Endothelial cell of umbilical vein (primary cell): Measurements from ENCODE around the gene PCDHA5. TPM values are rescaled to one million over a fixed set of nuclear protein-coding genes. Genes with fewer than 3 reads are reported as not detected.
A peak's percentile ranks its signal among the peaks of the same experiment; 100 is the strongest.

Experiments used
- Bru-seq: library from RNA; stranded (reverse); fragments of 400-500 nt; gene quantifications from one replicate; lab custom pipeline; 2021; lab: Mats Ljungman, UMichigan
- BruChase-seq, 2 experiments: library from RNA; stranded (reverse); fragments of 400-500 nt; gene quantifications; one replicate each; lab custom pipeline; 2021; lab: Mats Ljungman, UMichigan
- BruUV-seq: library from RNA; stranded (reverse); fragments of 400-500 nt; replicated peaks from 2 replicates; lab custom pipeline; 2021; lab: Mats Ljungman, UMichigan
- CTCF ChIA-PET: fragments of 300-600, 350-600 bp; sonication (Branson Sonifier 250); formaldehyde crosslinking; loops from one replicate; lab custom pipeline; 2021; ENCODE audit warnings: antibody characterized with exemption, inconsistent platforms; lab: Charles Lee
- POLR2A ChIA-PET: fragments of 300-600, 350-600 bp; sonication (Branson Sonifier 250); formaldehyde crosslinking; loops from one replicate; lab custom pipeline; 2021; ENCODE audit warnings: antibody characterized with exemption, inconsistent platforms; lab: Charles Lee
- DNase-seq: peaks from one replicate; pipeline ENCODE4 v3.0.0-alpha.2; 2011; ENCODE audit warnings: low read depth, low spot score
- FAIRE-seq: peaks from 2 replicates; lab custom pipeline; 2011; peaks lifted over from hg19 to GRCh38; lab: Jason Lieb, UNC
- H2AFZ ChIP-seq: 2 replicates; pipeline ENCODE4 v1.6.0; 2012; ENCODE audit warnings: low read depth, low read length, control low read depth, inconsistent platforms
- H3K27ac ChIP-seq: 2 replicates; pipeline ENCODE4 v1.5.1; 2011; ENCODE audit warnings: low read depth, mild to moderate bottlenecking, control low read depth, low read length, moderate library complexity; ENCODE audit not compliant: insufficient read depth
- H3K27me3 ChIP-seq, 2 experiments: 2 replicates each; pipeline versions ENCODE4 v1.6.0 to v1.6.1; 2011; ENCODE audit warnings: low read length in 2 of 2, mixed read lengths in 1 of 2; ENCODE audit not compliant: control insufficient read depth in 2 of 2, insufficient read depth in 2 of 2
- H3K36me3 ChIP-seq, 2 experiments: 2 replicates in 1 of 2; 3 replicates in 1 of 2; pipeline ENCODE4 v1.5.1; 2011; ENCODE audit warnings: low read length in 2 of 2, mild to moderate bottlenecking in 1 of 2, moderate library complexity in 1 of 2; ENCODE audit not compliant: control insufficient read depth in 2 of 2, insufficient read depth in 2 of 2; ENCODE audit errors: extremely low read depth in 1 of 2
- H3K4me1 ChIP-seq: 3 replicates; pipeline ENCODE4 v1.5.1; 2011; ENCODE audit warnings: mild to moderate bottlenecking, low read length; ENCODE audit not compliant: control insufficient read depth, insufficient read depth; ENCODE audit errors: extremely low read depth
- H3K4me2 ChIP-seq: 2 replicates; pipeline ENCODE4 v1.6.1; 2011; ENCODE audit warnings: low read length, control low read depth, mixed read lengths; ENCODE audit not compliant: insufficient read depth
- H3K4me3 ChIP-seq, 3 experiments: fragments of 200-600 bp in 1 of 3; sonication (generic), shearing (Covaris generic) in 1 of 3; replicated peaks in 1 of 3; 2 replicates each; pipeline ENCODE4 v1.5.1; 2011 to 2016; ENCODE audit warnings: control low read depth in 3 of 3, low read length in 3 of 3, mild to moderate bottlenecking in 2 of 3, inconsistent platforms in 1 of 3, low read depth in 1 of 3, moderate library complexity in 1 of 3; ENCODE audit not compliant: insufficient read depth in 1 of 3
- H3K79me2 ChIP-seq: 2 replicates; pipeline ENCODE4 v1.6.0; 2012; ENCODE audit warnings: low read length, inconsistent platforms; ENCODE audit not compliant: control insufficient read depth, insufficient read depth
- H3K9ac ChIP-seq: replicated peaks from 2 replicates; pipeline ENCODE3; 2011; ENCODE audit warnings: low read length, control low read depth; ENCODE audit not compliant: insufficient read depth; ENCODE audit errors: extremely low read depth
- H3K9me1 ChIP-seq: replicated peaks from 3 replicates; pipeline ENCODE4 v1.6.0; 2011; ENCODE audit warnings: mild to moderate bottlenecking, low read length; ENCODE audit not compliant: control insufficient read depth, insufficient read depth; ENCODE audit errors: extremely low read depth
- H3K9me3 ChIP-seq: replicated peaks from 2 replicates; pipeline ENCODE4 v1.5.1; 2012; ENCODE audit warnings: low read length, inconsistent platforms; ENCODE audit not compliant: control insufficient read depth, insufficient read depth
- H4K20me1 ChIP-seq: replicated peaks from 2 replicates; pipeline ENCODE3; 2011; ENCODE audit warnings: mild to moderate bottlenecking, low read length; ENCODE audit not compliant: control insufficient read depth, insufficient read depth; ENCODE audit errors: extremely low read depth
- POLR2A ChIP-seq: IDR thresholded peaks from 2 replicates; pipeline ENCODE4 v1.6.1; 2012; ENCODE audit warnings: low read depth, mild to moderate bottlenecking, control low read depth, low read length
- dilution Hi-C: fragments of 300-500 bp; cut with MboI; formaldehyde crosslinking; loops from one replicate; pipeline ENCODE4 v1.15.0; 2019; ENCODE audit warnings: low sequenced_read_pairs; ENCODE audit not compliant: extremely low pct_ligation_motif_present
- intact Hi-C: fragments of 100-400 bp; cut with micrococcal nuclease; formaldehyde crosslinking; loops from one replicate; pipeline ENCODE4 v1.10.0; 2022
- long read RNA-seq: library from polyadenylated mRNA; stranded (forward); transcript quantifications from one replicate; pipeline ENCODE4 v2.0.0, GENCODE V29; 2021
- polyA minus RNA-seq, 3 experiments: library from RNA; depleted of rRNA, polyadenylated mRNA; stranded (reverse); fragments of >200 nt; gene quantifications; 1 replicate in 1 of 3; 2 replicates in 2 of 3; pipeline ENCODE4 v1.2.3, GENCODE V29; 2011
- polyA plus RNA-seq, 4 experiments: library from polyadenylated mRNA; depleted of rRNA in 3 of 4; stranded (reverse) in 3 of 4; unstranded in 1 of 4; fragments of >200 nt; gene quantifications; 2 replicates each; pipeline versions ENCODE4 v1.2.1 to v1.2.3, GENCODE V29; 2011 to 2012; ENCODE audit warnings: missing spikeins in 1 of 4
- total RNA-seq: library from RNA; stranded (reverse); gene quantifications from 2 replicates; pipeline ENCODE4 v1.2.3, GENCODE V29; 2021
- TF ChIP-seq, protein P1 (sequence below), 2 donors: IDR thresholded peaks; 1 replicate in 1 of 2; 2 replicates in 1 of 2; pipeline ENCODE4 v1.5.1; 2011; ENCODE audit warnings: low read length in 2 of 2, mild to moderate bottlenecking in 2 of 2, moderate library complexity in 2 of 2, control low read depth in 1 of 2, inconsistent platforms in 1 of 2, low read depth in 1 of 2; ENCODE audit not compliant: insufficient read depth in 1 of 2; ENCODE audit errors: extremely low read depth in 1 of 2

Gene PCDHA5
- not detected in 2 replicates for total RNA-seq
- not detected in 2 replicates for polyA plus RNA-seq
- not detected in 2 replicates for polyA plus RNA-seq (2011; cell fraction: cytosol; rRNA removed)
- 0.03 and 0.04 TPM in 2 replicates for polyA plus RNA-seq (2011; cell fraction: nucleus; rRNA removed)
- 0.14 TPM in 1 of 2 replicates, not detected in the other for polyA plus RNA-seq (2012)
- polyA minus RNA-seq: 0.05 TPM in 1 of 2 replicates, not detected in the other
- not detected for polyA minus RNA-seq (2011; cell fraction: cytosol; rRNA and poly(A)+ RNA removed)
- polyA minus RNA-seq (2011; cell fraction: nucleus; rRNA and poly(A)+ RNA removed): 0.10 and 0.29 TPM in 2 replicates
- Bru-seq, nascent RNA: percentile 9 among the genes with signal in this experiment
- percentile 13 among the genes with signal in this experiment for BruChase-seq, experiment 1, labeled RNA remaining after a 6-hour chase
- BruChase-seq, experiment 2, labeled RNA remaining after a 2-hour chase: percentile 18 among the genes with signal in this experiment
- long read RNA-seq: 0 reads

DNA sequence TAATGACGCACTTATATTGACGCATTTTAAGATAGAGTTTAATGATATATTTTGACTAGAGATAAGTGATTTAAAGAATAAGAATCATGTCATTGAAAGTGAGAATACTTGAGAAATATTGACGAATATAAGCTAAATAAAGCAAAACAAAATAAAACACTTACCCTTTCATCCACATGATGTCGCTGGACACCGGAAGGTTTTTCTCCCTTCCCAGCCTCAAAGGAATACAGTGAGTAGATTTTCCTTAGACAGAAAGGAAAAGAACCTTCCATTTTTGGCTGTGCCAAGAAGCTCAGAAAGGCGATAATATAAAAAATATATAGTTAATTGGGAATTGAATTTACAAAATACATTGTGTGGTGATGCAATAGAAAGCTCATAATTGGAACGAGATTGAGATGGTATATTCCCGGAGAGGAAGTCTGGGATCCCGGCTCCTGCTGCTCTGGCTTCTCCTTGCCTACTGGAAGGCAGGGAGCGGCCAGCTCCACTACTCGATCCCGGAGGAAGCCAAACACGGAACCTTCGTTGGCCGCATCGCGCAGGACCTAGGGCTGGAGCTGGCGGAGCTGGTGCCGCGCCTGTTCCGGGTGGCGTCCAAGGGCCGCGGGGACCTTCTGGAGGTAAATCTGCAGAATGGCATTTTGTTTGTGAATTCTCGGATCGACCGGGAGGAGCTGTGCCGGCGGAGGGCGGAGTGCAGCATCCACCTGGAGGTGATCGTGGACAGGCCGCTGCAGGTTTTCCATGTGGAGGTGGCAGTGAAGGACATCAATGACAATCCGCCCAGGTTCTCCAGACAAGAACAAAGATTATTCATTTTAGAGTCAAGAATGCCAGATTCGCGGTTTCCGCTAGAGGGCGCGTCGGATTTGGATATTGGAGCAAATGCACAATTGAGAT is at the start of gene PCDHA5:
TSS of gene PCDHA5 (plus strand) at position 239 of the 906 bp plus-strand sequence.
- no peak within 1 kb of the TSS for H3K4me2 ChIP-seq
- no peak for TF ChIP-seq POLR2A
- TF ChIP-seq, protein P1, sequence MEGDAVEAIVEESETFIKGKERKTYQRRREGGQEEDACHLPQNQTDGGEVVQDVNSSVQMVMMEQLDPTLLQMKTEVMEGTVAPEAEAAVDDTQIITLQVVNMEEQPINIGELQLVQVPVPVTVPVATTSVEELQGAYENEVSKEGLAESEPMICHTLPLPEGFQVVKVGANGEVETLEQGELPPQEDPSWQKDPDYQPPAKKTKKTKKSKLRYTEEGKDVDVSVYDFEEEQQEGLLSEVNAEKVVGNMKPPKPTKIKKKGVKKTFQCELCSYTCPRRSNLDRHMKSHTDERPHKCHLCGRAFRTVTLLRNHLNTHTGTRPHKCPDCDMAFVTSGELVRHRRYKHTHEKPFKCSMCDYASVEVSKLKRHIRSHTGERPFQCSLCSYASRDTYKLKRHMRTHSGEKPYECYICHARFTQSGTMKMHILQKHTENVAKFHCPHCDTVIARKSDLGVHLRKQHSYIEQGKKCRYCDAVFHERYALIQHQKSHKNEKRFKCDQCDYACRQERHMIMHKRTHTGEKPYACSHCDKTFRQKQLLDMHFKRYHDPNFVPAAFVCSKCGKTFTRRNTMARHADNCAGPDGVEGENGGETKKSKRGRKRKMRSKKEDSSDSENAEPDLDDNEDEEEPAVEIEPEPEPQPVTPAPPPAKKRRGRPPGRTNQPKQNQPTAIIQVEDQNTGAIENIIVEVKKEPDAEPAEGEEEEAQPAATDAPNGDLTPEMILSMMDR (IDR thresholded peaks at IDR 0.05; ENCODE audit: extremely low read depth in 1 of 2, insufficient read depth in 1 of 2, low read depth in 1 of 2, low read length in 2 of 2): peak; percentile 49 to 59
- dilution Hi-C loops (no loop called here), intact Hi-C loops (loop anchor here (1.0 kb wide), 1 partner anchor 220 kb away; no protein-coding TSS in a partner anchor)
- no peaks in the 10 kb centered on the region for H3K9me3 ChIP-seq
- DNase-seq: peak; percentile 38
- ChIA-PET POLR2A (no interaction called here), CTCF (interaction anchor here (1.0 kb wide), 1 partner anchor 16 kb away, joined by 3 read pairs; no protein-coding TSS in a partner anchor)
- H3K9me1 ChIP-seq: no peaks in the 10 kb centered on the region
- H3K9ac ChIP-seq: no peak within 1 kb of the TSS
- FAIRE-seq: peak; percentile 78
- no peaks in the 10 kb centered on the region for H3K36me3 ChIP-seq
- no peak within 1 kb of the TSS for H3K27ac ChIP-seq
- no peaks in the 10 kb centered on the region for H3K27me3 ChIP-seq
- no peaks in the 10 kb centered on the region for H4K20me1 ChIP-seq
- no peak within 1 kb of the TSS for H2AFZ ChIP-seq
- H3K4me1 ChIP-seq: no peaks in the 10 kb centered on the region
- no peak within 1 kb of the TSS for H3K4me3 ChIP-seq
- no TSS peak for BruUV-seq
- H3K79me2 ChIP-seq: no peaks in the 10 kb centered on the region
